Liver (tissue), 9 donors: Measurements from ENCODE around the gene DNAAF8. TPM values are rescaled to one million over a fixed set of nuclear protein-coding genes. Genes with fewer than 3 reads are reported as not detected.

Source experiments
- DNase-seq: peaks from one replicate; pipeline ENCODE4 v3.0.0-alpha.2; 2017; ENCODE audit warnings: low spot score
- H3K27ac ChIP-seq, 2 donors: one replicate each; pipeline ENCODE4 v1.7.0; 2013; ENCODE audit warnings: inconsistent platforms in 2 of 2, low read length in 2 of 2, control low read depth in 1 of 2, low read depth in 1 of 2, mild to moderate bottlenecking in 1 of 2
- H3K27me3 ChIP-seq, 4 donors: one replicate each; pipeline versions ENCODE4 v1.6.1 to v1.7.0; 2013; ENCODE audit warnings: low read length in 3 of 4, inconsistent platforms in 1 of 4, mild to moderate bottlenecking in 1 of 4, moderate library complexity in 1 of 4; ENCODE audit not compliant: control insufficient read depth in 4 of 4, insufficient read depth in 4 of 4
- H3K36me3 ChIP-seq, 4 donors: one replicate each; pipeline versions ENCODE4 v1.6.1 to v1.7.0; 2013; ENCODE audit warnings: low read length in 3 of 4, mild to moderate bottlenecking in 3 of 4, low read depth in 1 of 4, moderate library complexity in 1 of 4; ENCODE audit not compliant: control insufficient read depth in 4 of 4, insufficient read depth in 3 of 4
- H3K4me1 ChIP-seq, 4 donors: one replicate each; pipeline versions ENCODE4 v1.6.1 to v1.7.0; 2013; ENCODE audit warnings: low read length in 3 of 4, mild to moderate bottlenecking in 3 of 4, moderate library complexity in 1 of 4; ENCODE audit not compliant: control insufficient read depth in 4 of 4, insufficient read depth in 4 of 4
- H3K4me3 ChIP-seq, 3 donors: one replicate each; pipeline versions ENCODE4 v1.6.1 to v1.7.0; 2013; ENCODE audit warnings: low read length in 3 of 3, control low read depth in 1 of 3, low read depth in 1 of 3, mild to moderate bottlenecking in 1 of 3
- H3K9ac ChIP-seq, 2 donors: one replicate each; pipeline ENCODE4 v1.7.0; 2013; ENCODE audit warnings: low read length in 2 of 2, mild to moderate bottlenecking in 2 of 2, moderate library complexity in 2 of 2, control low read depth in 1 of 2, low read depth in 1 of 2
- H3K9me3 ChIP-seq, 4 donors: one replicate each; pipeline versions ENCODE4 v1.6.1 to v1.7.0; 2013; ENCODE audit warnings: low read length in 3 of 4; ENCODE audit not compliant: control insufficient read depth in 4 of 4
- EGR1 ChIP-seq, 2 donors: IDR thresholded peaks; 2 replicates each; pipeline ENCODE4 v1.6.1; 2016 to 2018; ENCODE audit warnings: antibody characterized with exemption in 2 of 2, low read depth in 2 of 2
- FOXA1 ChIP-seq: IDR thresholded peaks from 2 replicates; pipeline ENCODE4 v1.6.1; 2016; ENCODE audit warnings: antibody characterized with exemption
- FOXA2 ChIP-seq: IDR thresholded peaks from 2 replicates; pipeline ENCODE4 v1.6.1; 2016; ENCODE audit warnings: antibody characterized with exemption
- GABPA ChIP-seq, 2 donors: IDR thresholded peaks in 1 of 2; conservative IDR thresholded peaks in 1 of 2; 2 replicates each; pipeline ENCODE4 v1.6.1; 2016; ENCODE audit warnings: antibody characterized with exemption in 2 of 2, mild to moderate bottlenecking in 1 of 2, moderate library complexity in 1 of 2
- HNF4A ChIP-seq, 2 donors: conservative IDR thresholded peaks; 2 replicates each; pipeline ENCODE4 v1.6.1; 2016; ENCODE audit warnings: antibody characterized with exemption in 2 of 2, mild to moderate bottlenecking in 2 of 2
- HNF4G ChIP-seq: IDR thresholded peaks from 2 replicates; pipeline ENCODE4 v1.6.1; 2016; ENCODE audit warnings: antibody characterized with exemption
- JUND ChIP-seq, 2 donors: IDR thresholded peaks; 2 replicates each; pipeline ENCODE4 v1.6.1; 2016; ENCODE audit warnings: antibody characterized with exemption in 2 of 2
- NR2F2 ChIP-seq: IDR thresholded peaks from 2 replicates; pipeline ENCODE4 v1.6.1; 2016; ENCODE audit warnings: antibody characterized with exemption
- RAD21 ChIP-seq, 2 donors: IDR thresholded peaks; 2 replicates each; pipeline ENCODE4 v1.6.1; 2016; ENCODE audit warnings: antibody characterized with exemption in 2 of 2, mild to moderate bottlenecking in 2 of 2
- RXRA ChIP-seq, 2 donors: IDR thresholded peaks; 2 replicates each; pipeline ENCODE4 v1.6.1; 2017 to 2018; ENCODE audit warnings: antibody characterized with exemption in 2 of 2, mild to moderate bottlenecking in 1 of 2
- SP1 ChIP-seq: IDR thresholded peaks from 2 replicates; pipeline ENCODE4 v1.6.1; 2018; ENCODE audit warnings: antibody characterized with exemption, mild to moderate bottlenecking
- TAF1 ChIP-seq: conservative IDR thresholded peaks from 2 replicates; pipeline ENCODE4 v1.6.1; 2016; ENCODE audit warnings: antibody characterized with exemption, mild to moderate bottlenecking
- YY1 ChIP-seq: IDR thresholded peaks from 2 replicates; pipeline ENCODE4 v1.6.1; 2016; ENCODE audit warnings: antibody characterized with exemption, mild to moderate bottlenecking
- WGBS: extraction: QIAGEN DNeasy Blood & Tissue Kit; methylation state at CpG from one replicate; pipeline ENCODE4 v1.1.7; 2013; 5-methylcytosine and 5-hydroxymethylcytosine counted together
- polyA plus RNA-seq, 2 donors: library from polyadenylated mRNA; stranded (reverse) in 1 of 2; unstranded in 1 of 2; fragments of 200-250 nt in 1 of 2; fragments of >200 nt in 1 of 2; fragmentation: Nextera tagmentation in 1 of 2; extraction: Ambion mirVana in 1 of 2; gene quantifications; one replicate each; pipeline versions ENCODE4 v1.2.1 to v1.2.3, GENCODE V29; 2013 to 2015
- total RNA-seq, 2 donors: library from RNA; depleted of rRNA; stranded (reverse); fragments of >200 nt; gene quantifications; one replicate each; pipeline ENCODE4 v1.2.3, GENCODE V29; 2014
- TF ChIP-seq, protein P1 (sequence below): IDR thresholded peaks from 2 replicates; pipeline ENCODE4 v1.6.1; 2016; ENCODE audit warnings: antibody characterized with exemption
- TF ChIP-seq, protein P2 (sequence below): IDR thresholded peaks from 2 replicates; pipeline ENCODE4 v1.6.1; 2016; ENCODE audit warnings: antibody characterized with exemption
- TF ChIP-seq, protein P3 (sequence below): IDR thresholded peaks from 2 replicates; pipeline ENCODE4 v1.6.1; 2016; ENCODE audit warnings: antibody characterized with exemption
- TF ChIP-seq, protein P4 (sequence below): fragments of 150-350 bp; IDR thresholded peaks from 2 replicates; pipeline ENCODE4 v1.5.1; 2017; ENCODE audit warnings: improper control_type of control experiment, low read depth, low read length; ENCODE audit not compliant: missing input control
- TF ChIP-seq, protein P5 (sequence below): IDR thresholded peaks from 2 replicates; pipeline ENCODE4 v1.6.1; 2016; ENCODE audit warnings: antibody characterized with exemption, mild to moderate bottlenecking
- donor health status: healthy.
- donor health status: healthy.
- donor health status: healthy.
- donor health status: healthy.
- donor health status: healthy.

Gene DNAAF8
- total and polyA plus RNA-seq, 4 donors, result 0.33 to 0.75 (median 0.56) TPM

DNA sequence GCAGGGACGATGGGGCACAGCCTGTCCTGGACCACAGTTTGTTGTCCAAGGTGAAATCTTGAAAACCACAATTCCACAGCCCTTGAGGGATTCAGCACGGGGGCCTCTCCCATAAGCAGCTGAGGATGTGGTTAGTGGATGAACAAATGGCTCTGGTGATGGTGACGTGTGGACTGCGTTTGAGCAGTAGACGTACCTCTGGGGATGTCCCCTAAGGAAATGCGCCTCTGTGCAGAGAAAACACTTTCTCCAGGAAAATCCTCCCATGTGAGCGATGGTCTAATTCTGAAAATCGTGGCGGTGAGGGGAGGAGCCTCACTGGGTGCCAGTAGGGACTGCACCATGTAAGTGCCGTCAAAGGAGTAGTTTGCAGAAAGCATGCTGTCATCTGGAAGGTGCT lies 56.5 kb downstream of the DNAAF8 start:
- no peak for DNase-seq
- Histone ChIP-seq H3K4me1 (peaks cover 0 to 5% (median 4%) of the 10 kb centered on the region in 4 donors), H3K27ac (no peak overlapping the region), H3K27me3 (no peaks in the 10 kb centered on the region), H3K9ac (no peak overlapping the region), H3K4me3 (no peak overlapping the region), H3K9me3 (no peaks in the 10 kb centered on the region), H3K36me3 (peaks cover 0 to 3% (median 1%) of the 10 kb centered on the region in 4 donors)
- 85% methylated on average over 10 of the region's 10 CpGs for WGBS
- TF ChIP-seq, protein P1, sequence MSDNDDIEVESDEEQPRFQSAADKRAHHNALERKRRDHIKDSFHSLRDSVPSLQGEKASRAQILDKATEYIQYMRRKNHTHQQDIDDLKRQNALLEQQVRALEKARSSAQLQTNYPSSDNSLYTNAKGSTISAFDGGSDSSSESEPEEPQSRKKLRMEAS, result no peak
- TF ChIP-seq YY1 (no peak), TAF1 (no peak), HNF4A (conservative IDR thresholded peaks at IDR 0.05) (no peak), EGR1 (IDR thresholded peaks at IDR 0.05; ENCODE audit: low read depth in 2 of 2) (no peak), JUND (IDR thresholded peaks at IDR 0.05) (no peak), FOXA1 (no peak), SP1 (no peak), NR2F2 (no peak), RAD21 (IDR thresholded peaks at IDR 0.05) (no peak), FOXA2 (no peak), GABPA (IDR thresholded peaks at IDR 0.05 in 1 of 2, conservative IDR thresholded peaks at IDR 0.05 in 1 of 2) (no peak), HNF4G (no peak), RXRA (IDR thresholded peaks at IDR 0.05) (no peak)
- TF ChIP-seq, protein P2, sequence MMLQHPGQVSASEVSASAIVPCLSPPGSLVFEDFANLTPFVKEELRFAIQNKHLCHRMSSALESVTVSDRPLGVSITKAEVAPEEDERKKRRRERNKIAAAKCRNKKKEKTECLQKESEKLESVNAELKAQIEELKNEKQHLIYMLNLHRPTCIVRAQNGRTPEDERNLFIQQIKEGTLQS, result no peak
- TF ChIP-seq, protein P3, sequence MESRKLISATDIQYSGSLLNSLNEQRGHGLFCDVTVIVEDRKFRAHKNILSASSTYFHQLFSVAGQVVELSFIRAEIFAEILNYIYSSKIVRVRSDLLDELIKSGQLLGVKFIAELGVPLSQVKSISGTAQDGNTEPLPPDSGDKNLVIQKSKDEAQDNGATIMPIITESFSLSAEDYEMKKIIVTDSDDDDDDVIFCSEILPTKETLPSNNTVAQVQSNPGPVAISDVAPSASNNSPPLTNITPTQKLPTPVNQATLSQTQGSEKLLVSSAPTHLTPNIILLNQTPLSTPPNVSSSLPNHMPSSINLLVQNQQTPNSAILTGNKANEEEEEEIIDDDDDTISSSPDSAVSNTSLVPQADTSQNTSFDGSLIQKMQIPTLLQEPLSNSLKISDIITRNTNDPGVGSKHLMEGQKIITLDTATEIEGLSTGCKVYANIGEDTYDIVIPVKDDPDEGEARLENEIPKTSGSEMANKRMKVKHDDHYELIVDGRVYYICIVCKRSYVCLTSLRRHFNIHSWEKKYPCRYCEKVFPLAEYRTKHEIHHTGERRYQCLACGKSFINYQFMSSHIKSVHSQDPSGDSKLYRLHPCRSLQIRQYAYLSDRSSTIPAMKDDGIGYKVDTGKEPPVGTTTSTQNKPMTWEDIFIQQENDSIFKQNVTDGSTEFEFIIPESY, result no peak
- TF ChIP-seq, protein P4, sequence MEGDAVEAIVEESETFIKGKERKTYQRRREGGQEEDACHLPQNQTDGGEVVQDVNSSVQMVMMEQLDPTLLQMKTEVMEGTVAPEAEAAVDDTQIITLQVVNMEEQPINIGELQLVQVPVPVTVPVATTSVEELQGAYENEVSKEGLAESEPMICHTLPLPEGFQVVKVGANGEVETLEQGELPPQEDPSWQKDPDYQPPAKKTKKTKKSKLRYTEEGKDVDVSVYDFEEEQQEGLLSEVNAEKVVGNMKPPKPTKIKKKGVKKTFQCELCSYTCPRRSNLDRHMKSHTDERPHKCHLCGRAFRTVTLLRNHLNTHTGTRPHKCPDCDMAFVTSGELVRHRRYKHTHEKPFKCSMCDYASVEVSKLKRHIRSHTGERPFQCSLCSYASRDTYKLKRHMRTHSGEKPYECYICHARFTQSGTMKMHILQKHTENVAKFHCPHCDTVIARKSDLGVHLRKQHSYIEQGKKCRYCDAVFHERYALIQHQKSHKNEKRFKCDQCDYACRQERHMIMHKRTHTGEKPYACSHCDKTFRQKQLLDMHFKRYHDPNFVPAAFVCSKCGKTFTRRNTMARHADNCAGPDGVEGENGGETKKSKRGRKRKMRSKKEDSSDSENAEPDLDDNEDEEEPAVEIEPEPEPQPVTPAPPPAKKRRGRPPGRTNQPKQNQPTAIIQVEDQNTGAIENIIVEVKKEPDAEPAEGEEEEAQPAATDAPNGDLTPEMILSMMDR, result no peak
- TF ChIP-seq, protein P5, sequence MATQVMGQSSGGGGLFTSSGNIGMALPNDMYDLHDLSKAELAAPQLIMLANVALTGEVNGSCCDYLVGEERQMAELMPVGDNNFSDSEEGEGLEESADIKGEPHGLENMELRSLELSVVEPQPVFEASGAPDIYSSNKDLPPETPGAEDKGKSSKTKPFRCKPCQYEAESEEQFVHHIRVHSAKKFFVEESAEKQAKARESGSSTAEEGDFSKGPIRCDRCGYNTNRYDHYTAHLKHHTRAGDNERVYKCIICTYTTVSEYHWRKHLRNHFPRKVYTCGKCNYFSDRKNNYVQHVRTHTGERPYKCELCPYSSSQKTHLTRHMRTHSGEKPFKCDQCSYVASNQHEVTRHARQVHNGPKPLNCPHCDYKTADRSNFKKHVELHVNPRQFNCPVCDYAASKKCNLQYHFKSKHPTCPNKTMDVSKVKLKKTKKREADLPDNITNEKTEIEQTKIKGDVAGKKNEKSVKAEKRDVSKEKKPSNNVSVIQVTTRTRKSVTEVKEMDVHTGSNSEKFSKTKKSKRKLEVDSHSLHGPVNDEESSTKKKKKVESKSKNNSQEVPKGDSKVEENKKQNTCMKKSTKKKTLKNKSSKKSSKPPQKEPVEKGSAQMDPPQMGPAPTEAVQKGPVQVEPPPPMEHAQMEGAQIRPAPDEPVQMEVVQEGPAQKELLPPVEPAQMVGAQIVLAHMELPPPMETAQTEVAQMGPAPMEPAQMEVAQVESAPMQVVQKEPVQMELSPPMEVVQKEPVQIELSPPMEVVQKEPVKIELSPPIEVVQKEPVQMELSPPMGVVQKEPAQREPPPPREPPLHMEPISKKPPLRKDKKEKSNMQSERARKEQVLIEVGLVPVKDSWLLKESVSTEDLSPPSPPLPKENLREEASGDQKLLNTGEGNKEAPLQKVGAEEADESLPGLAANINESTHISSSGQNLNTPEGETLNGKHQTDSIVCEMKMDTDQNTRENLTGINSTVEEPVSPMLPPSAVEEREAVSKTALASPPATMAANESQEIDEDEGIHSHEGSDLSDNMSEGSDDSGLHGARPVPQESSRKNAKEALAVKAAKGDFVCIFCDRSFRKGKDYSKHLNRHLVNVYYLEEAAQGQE, result no peak
